CD4-positive, CD25-positive, alpha-beta regulatory T cell (primary cell): Measurements from ENCODE around the gene KMT5B. TPM values are rescaled to one million over a fixed set of nuclear protein-coding genes. Genes with fewer than 3 reads are reported as not detected.
"Not testable (repeated sequence)": the region's sequence is repeated elsewhere in the genome, so short reads cannot be mapped to it uniquely, and the experiment has no call there.

Source experiments
- ATAC-seq, 2 donors: fragments of 150-1000 bp; cut with Tn5 transposase; one replicate each; pipeline ENCODE4 v1.10.0; 2021; ENCODE audit warnings: low read depth in 2 of 2, moderate number of reproducible peaks in 2 of 2, moderate library complexity in 1 of 2
- DNase-seq, 3 donors: peaks; one replicate each; pipeline versions ENCODE4 v3.0.0 to v3.0.0-alpha.2; 2012 to 2022; ENCODE audit warnings: mixed read lengths in 1 of 3
- H3K27ac ChIP-seq: one replicate; pipeline ENCODE4 v1.7.0; 2013; ENCODE audit warnings: mild to moderate bottlenecking, low read length; ENCODE audit not compliant: insufficient read depth, poor library complexity, severe bottlenecking
- H3K27me3 ChIP-seq: one replicate; pipeline ENCODE4 v1.7.0; 2013; ENCODE audit warnings: low read length; ENCODE audit not compliant: control insufficient read depth, insufficient read depth
- H3K36me3 ChIP-seq: one replicate; pipeline ENCODE4 v1.7.0; 2013; ENCODE audit warnings: mild to moderate bottlenecking, low read length, moderate library complexity; ENCODE audit not compliant: control insufficient read depth, insufficient read depth
- H3K4me1 ChIP-seq: 2 replicates; pipeline ENCODE4 v1.7.0; 2013; ENCODE audit warnings: mild to moderate bottlenecking, low read length; ENCODE audit not compliant: insufficient read depth, control insufficient read depth, poor library complexity, severe bottlenecking
- H3K4me3 ChIP-seq: one replicate; pipeline ENCODE4 v1.7.0; 2013; ENCODE audit warnings: low read depth, mild to moderate bottlenecking, low read length, moderate library complexity
- H3K9me3 ChIP-seq, 2 experiments: 1 replicate in 1 of 2; 2 replicates in 1 of 2; pipeline ENCODE4 v1.7.0; 2013; ENCODE audit warnings: low read length in 2 of 2, mild to moderate bottlenecking in 1 of 2, moderate library complexity in 1 of 2; ENCODE audit not compliant: control insufficient read depth in 2 of 2
- H3K27ac Mint-ChIP-seq, 3 donors: one replicate each; pipeline ENCODE4 v1.8.0; 2020 to 2022; ENCODE audit warnings: mild to moderate bottlenecking in 3 of 3, mixed read lengths in 3 of 3, moderate library complexity in 2 of 3
- H3K27me3 Mint-ChIP-seq: one replicate; pipeline ENCODE4 v1.8.0; 2022; ENCODE audit warnings: mild to moderate bottlenecking, mixed read lengths
- H3K36me3 Mint-ChIP-seq: one replicate; pipeline ENCODE4 v1.8.0; 2020; ENCODE audit warnings: mixed read lengths
- H3K4me1 Mint-ChIP-seq, 4 donors: one replicate each; pipeline ENCODE4 v1.8.0; 2020 to 2022; ENCODE audit warnings: mixed read lengths in 4 of 4, mild to moderate bottlenecking in 1 of 4
- H3K4me3 Mint-ChIP-seq, 4 donors: one replicate each; pipeline ENCODE4 v1.8.0; 2020 to 2022; ENCODE audit warnings: mild to moderate bottlenecking in 4 of 4, mixed read lengths in 4 of 4, moderate library complexity in 3 of 4
- H3K9me3 Mint-ChIP-seq, 7 donors: one replicate each; pipeline ENCODE4 v1.8.0; 2020 to 2022; ENCODE audit warnings: mixed read lengths in 7 of 7, mild to moderate bottlenecking in 3 of 7, moderate library complexity in 2 of 7
- polyA plus RNA-seq, 4 donors: library from polyadenylated mRNA; unstranded; fragments of 300-500 nt; fragmentation: Illumina TruSeq; gene quantifications; one replicate each; pipeline ENCODE4 v1.2.3, GENCODE V29; 2021
- total RNA-seq: library from RNA; stranded (reverse); gene quantifications from one replicate; pipeline ENCODE4 v1.2.3, GENCODE V29; 2022

KMT5B gene
- total and polyA plus RNA-seq, 5 donors from 2014 or later, result 31.6 to 43.1 (median 37.2) TPM

- H3K4me1 Mint-ChIP-seq, result peaks cover 0 to 7% (median 3%) of the 10 kb centered on the region in 4 donors
- Histone ChIP-seq H3K27me3 (no peaks in the 10 kb centered on the region), H3K4me3 (no peak overlapping the region), H3K27ac (no peak overlapping the region), H3K4me1 (peaks cover 4% of the 10 kb centered on the region), H3K9me3 (no peaks in the 10 kb centered on the region), H3K36me3 (peaks cover 20% of the 10 kb centered on the region)
- H3K27ac Mint-ChIP-seq, result peak overlapping the region; percentile 32 to 90 (median 60)
- no peak overlapping the region for H3K4me3 Mint-ChIP-seq
- peak; percentile 87 to 91 for ATAC-seq
- no peaks in the 10 kb centered on the region for H3K9me3 Mint-ChIP-seq
- H3K27me3 Mint-ChIP-seq, result no peaks in the 10 kb centered on the region
- DNase-seq, result peak; percentile 81 to 91 (median 87)
- peaks cover 12% of the 10 kb centered on the region for H3K36me3 Mint-ChIP-seq
These were observed 44.6 kb upstream of the KMT5B start for GRCh38 chr11:68257477-68258362.

DNA sequence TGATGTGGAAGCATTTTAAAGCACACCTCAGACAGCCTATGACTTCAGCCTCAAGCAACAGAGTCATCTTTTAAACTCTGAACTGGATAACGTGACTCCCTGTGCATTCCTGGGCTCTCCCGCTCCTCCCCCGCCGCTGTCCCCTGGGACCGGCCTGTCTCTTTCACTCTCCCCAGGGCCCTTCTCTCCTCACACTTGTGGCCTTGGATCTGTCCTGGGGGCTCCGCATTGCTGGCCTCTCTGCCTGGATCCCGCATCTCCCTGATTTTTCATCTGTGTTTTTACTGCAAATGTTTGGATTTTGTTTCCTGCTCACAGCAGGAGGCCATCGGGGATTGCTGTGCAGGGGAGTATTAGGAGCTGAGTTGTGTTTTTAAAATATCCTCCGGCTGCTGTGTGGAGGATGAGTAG is 43.2 kb upstream of the KMT5B start:
- no peak for DNase-seq
- H3K27ac Mint-ChIP-seq, result peak overlapping the region in 1 of 3 donors; percentile 11
- peaks cover 4% of the 10 kb centered on the region for H3K4me1 ChIP-seq
- no peaks in the 10 kb centered on the region for H3K9me3 ChIP-seq
- H3K9me3 Mint-ChIP-seq, result no peaks in the 10 kb centered on the region
- no peak overlapping the region for H3K27ac ChIP-seq
- H3K27me3 ChIP-seq, result no peaks in the 10 kb centered on the region
- no peak overlapping the region for H3K4me3 Mint-ChIP-seq
- H3K4me3 ChIP-seq, result no peak overlapping the region
- ATAC-seq, result no peak
- peaks cover 6% of the 10 kb centered on the region for H3K36me3 ChIP-seq
- H3K4me1 Mint-ChIP-seq, result peaks cover 0 to 5% (median 3%) of the 10 kb centered on the region in 4 donors
- H3K27me3 Mint-ChIP-seq, result no peaks in the 10 kb centered on the region
- peaks cover 5% of the 10 kb centered on the region for H3K36me3 Mint-ChIP-seq

GRCh38 chr11:68255526-68255925 is 42.4 kb upstream of the KMT5B start:
- no peak for ATAC-seq

GRCh38 chr11:68254421-68254820 is 41.3 kb upstream of the KMT5B start:
- H3K9me3 ChIP-seq, result no peaks in the 10 kb centered on the region
- H3K36me3 ChIP-seq, result no peaks in the 10 kb centered on the region
- Mint-ChIP-seq H3K4me1 (peaks cover 0 to 5% (median 3%) of the 10 kb centered on the region in 4 donors), H3K27me3 (peaks cover 11% of the 10 kb centered on the region), H3K4me3 (no peak overlapping the region), H3K9me3 (peaks cover 0 to 9% (median 3%) of the 10 kb centered on the region in 7 donors), H3K27ac (no peak overlapping the region), H3K36me3 (no peaks in the 10 kb centered on the region)
- peaks cover 4% of the 10 kb centered on the region for H3K4me1 ChIP-seq
- H3K4me3 ChIP-seq, result no peak overlapping the region
- H3K27me3 ChIP-seq, result no peaks in the 10 kb centered on the region
- no peak overlapping the region for H3K27ac ChIP-seq
- ATAC-seq, result no peak
- no peak for DNase-seq

More at GRCh38 chr11:68255526-68255925, 42.4 kb upstream of the KMT5B start:
- Histone ChIP-seq H3K27ac (no peak overlapping the region), H3K27me3 (no peaks in the 10 kb centered on the region), H3K4me3 (no peak overlapping the region), H3K4me1 (peaks cover 4% of the 10 kb centered on the region), H3K9me3 (no peaks in the 10 kb centered on the region), H3K36me3 (no peaks in the 10 kb centered on the region)
- Mint-ChIP-seq H3K9me3 (peaks cover 0 to under 1% (median 0%) of the 10 kb centered on the region in 7 donors), H3K36me3 (peaks cover 3% of the 10 kb centered on the region), H3K27me3 (peaks cover 2% of the 10 kb centered on the region), H3K27ac (no peak overlapping the region), H3K4me1 (peaks cover 0 to 5% (median 3%) of the 10 kb centered on the region in 4 donors), H3K4me3 (no peak overlapping the region)
- DNase-seq, result no peak

DNA sequence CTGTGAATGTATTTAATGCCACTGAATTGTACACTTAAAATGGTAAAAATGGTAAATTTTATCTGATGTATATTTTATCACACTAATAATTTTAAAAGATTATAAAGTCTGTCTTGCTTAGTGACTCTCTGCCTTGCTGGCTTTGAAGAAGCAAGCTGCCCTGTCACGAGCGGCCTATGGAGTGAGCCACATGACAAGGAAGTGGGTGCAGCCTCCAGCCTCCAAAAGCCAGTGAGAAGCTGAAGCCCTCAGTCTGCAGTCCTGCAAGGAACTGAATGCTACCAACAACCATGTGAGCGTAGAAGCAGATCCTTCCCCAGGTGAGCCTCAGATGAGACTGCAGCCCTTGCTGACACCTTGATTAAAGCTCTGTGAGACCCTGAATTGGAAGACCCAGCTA is 38.7 kb upstream of the KMT5B start:
- no peaks in the 10 kb centered on the region for H3K4me1 Mint-ChIP-seq
- no peaks in the 10 kb centered on the region for H3K36me3 Mint-ChIP-seq

DNA sequence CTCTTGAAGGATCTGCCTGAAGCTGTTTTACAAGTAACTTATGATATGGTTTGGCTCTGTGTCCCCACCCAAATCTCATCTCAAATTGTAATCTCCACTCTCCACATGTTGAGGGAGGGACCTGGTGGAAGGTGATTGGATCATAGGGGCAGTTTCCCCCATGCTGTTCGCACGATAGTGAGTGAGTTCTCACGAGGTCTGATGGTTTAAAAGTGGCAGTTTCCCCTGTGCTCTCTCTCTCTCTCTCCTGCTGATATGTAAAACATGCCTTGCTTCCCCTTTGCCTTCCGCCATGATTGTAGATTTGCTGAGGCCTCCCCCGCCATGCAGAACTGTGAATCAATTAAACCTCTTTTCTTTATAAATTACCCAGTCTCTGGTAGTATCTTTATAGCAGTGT is 31.8 kb upstream of the KMT5B start:
- peaks cover 0 to 12% (median 6%) of the 10 kb centered on the region in 7 donors for H3K9me3 Mint-ChIP-seq
- H3K4me3 ChIP-seq, H3K27me3 ChIP-seq, H3K4me3 Mint-ChIP-seq, DNase-seq, ATAC-seq, H3K36me3 ChIP-seq, H3K4me1 ChIP-seq, H3K4me1 Mint-ChIP-seq, H3K27ac ChIP-seq, H3K36me3 Mint-ChIP-seq, H3K27ac Mint-ChIP-seq, H3K9me3 ChIP-seq: not testable (repeated sequence)
- H3K27me3 Mint-ChIP-seq, result peaks cover 24% of the 10 kb centered on the region

More for the DNA sequence above, 38.7 kb upstream of the KMT5B start:
- Histone ChIP-seq H3K27ac (no peak overlapping the region), H3K36me3 (no peaks in the 10 kb centered on the region), H3K9me3 (no peaks in the 10 kb centered on the region), H3K27me3 (no peaks in the 10 kb centered on the region), H3K4me3 (no peak overlapping the region), H3K4me1 (no peaks in the 10 kb centered on the region)
- DNase-seq (no peak), ATAC-seq (no peak)
- H3K9me3 Mint-ChIP-seq, result peaks cover 0 to 12% (median 6%) of the 10 kb centered on the region in 7 donors
- peaks cover 16% of the 10 kb centered on the region for H3K27me3 Mint-ChIP-seq
- H3K4me3 Mint-ChIP-seq, result no peak overlapping the region
- H3K27ac Mint-ChIP-seq, result no peak overlapping the region

DNA sequence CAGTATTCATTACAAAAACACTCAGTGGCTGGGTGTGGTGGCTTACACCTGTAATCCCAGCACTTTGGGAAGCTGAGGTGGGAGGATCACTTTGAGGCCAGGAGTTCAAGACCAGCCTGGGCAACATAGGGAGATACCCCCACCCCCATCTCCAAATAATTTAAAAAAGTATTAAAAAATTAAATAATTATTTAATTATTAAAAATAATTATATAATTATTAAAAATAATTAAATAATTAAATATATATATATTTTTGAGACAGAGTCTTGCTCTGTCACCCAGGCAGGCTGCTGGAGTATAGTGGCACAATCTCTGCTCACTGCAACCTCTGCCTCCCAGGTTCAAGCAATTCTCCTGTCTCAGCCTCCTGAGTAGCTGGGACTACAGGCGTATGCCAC is 30.8 kb upstream of the KMT5B start:
- not testable (repeated sequence) for H3K4me1 Mint-ChIP-seq, H3K4me3 ChIP-seq, H3K27ac ChIP-seq, DNase-seq, H3K36me3 ChIP-seq, H3K27me3 ChIP-seq, H3K27ac Mint-ChIP-seq, ATAC-seq, H3K36me3 Mint-ChIP-seq, H3K4me1 ChIP-seq, H3K4me3 Mint-ChIP-seq, H3K9me3 Mint-ChIP-seq, H3K9me3 ChIP-seq
- peaks cover 25% of the 10 kb centered on the region for H3K27me3 Mint-ChIP-seq

- Histone ChIP-seq H3K27ac (no peak overlapping the region), H3K27me3 (peaks cover 6% of the 10 kb centered on the region), H3K4me1 (no peaks in the 10 kb centered on the region), H3K9me3 (peaks cover 0 to 1% of the 10 kb centered on the region in 2 experiments), H3K4me3 (no peak overlapping the region), H3K36me3 (no peaks in the 10 kb centered on the region)
- ATAC-seq (no peak), DNase-seq (no peak)
- Mint-ChIP-seq H3K9me3 (peaks cover 0 to 6% (median 0%) of the 10 kb centered on the region in 7 donors), H3K36me3 (no peaks in the 10 kb centered on the region), H3K4me1 (no peaks in the 10 kb centered on the region), H3K27me3 (peaks cover 33% of the 10 kb centered on the region), H3K4me3 (no peak overlapping the region), H3K27ac (no peak overlapping the region)
These were observed 29.5 kb upstream of the KMT5B start for GRCh38 chr11:68242616-68243015.
